ENCODE measurements around the gene MAPK1.
"Not testable (repeated sequence)": the region's sequence is repeated elsewhere in the genome, so short reads cannot be mapped to it uniquely, and the experiment has no call there.

Gene MAPK1

GRCh38 chr22:21876486-21877176 is 9.2 kb upstream of the MAPK1 start:
- Histone ChIP-seq H3K27me3 (ENCODE audit: control insufficient read depth, insufficient read depth, low read length) (no peaks in the 10 kb centered on the region), H3K36me3 (ENCODE audit: control insufficient read depth, low read depth, low read length) (no peaks in the 10 kb centered on the region), H3K9ac (ENCODE audit: low read length) (no peak overlapping the region), H3K27ac (ENCODE audit: low read length) (no peak overlapping the region), H3K9me3 (ENCODE audit: control insufficient read depth, low read depth, low read length) (no peaks in the 10 kb centered on the region), H3K4me1 (ENCODE audit: control insufficient read depth, low read depth, low read length) (no peaks in the 10 kb centered on the region), H3K4me3 (ENCODE audit: low read length) (no peak overlapping the region)

- not testable (repeated sequence) for H3K36me3 ChIP-seq (ENCODE audit: control insufficient read depth, low read depth, low read length); H3K9me3 ChIP-seq (ENCODE audit: control insufficient read depth, low read depth, low read length); H3K27ac ChIP-seq (ENCODE audit: low read length); H3K9ac ChIP-seq (ENCODE audit: low read length); H3K4me1 ChIP-seq (ENCODE audit: control insufficient read depth, low read depth, low read length); H3K27me3 ChIP-seq (ENCODE audit: control insufficient read depth, insufficient read depth, low read length); H3K4me3 ChIP-seq (ENCODE audit: low read length)
Observed at GRCh38 chr22:21874953-21875352, 7.5 kb upstream of the MAPK1 start.

GRCh38 chr22:21873619-21874018 is 6.2 kb upstream of the MAPK1 start:
- Histone ChIP-seq H3K36me3 (ENCODE audit: control insufficient read depth, low read depth, low read length) (no peaks in the 10 kb centered on the region), H3K9me3 (ENCODE audit: control insufficient read depth, low read depth, low read length) (no peaks in the 10 kb centered on the region), H3K27me3 (ENCODE audit: control insufficient read depth, insufficient read depth, low read length) (no peaks in the 10 kb centered on the region), H3K27ac (ENCODE audit: low read length) (no peak overlapping the region), H3K4me1 (ENCODE audit: control insufficient read depth, low read depth, low read length) (no peaks in the 10 kb centered on the region), H3K9ac (ENCODE audit: low read length) (no peak overlapping the region), H3K4me3 (ENCODE audit: low read length) (no peak overlapping the region)

GRCh38 chr22:21872741-21873140 is 5.3 kb upstream of the MAPK1 start:
- H3K9ac ChIP-seq (ENCODE audit: low read length); H3K4me3 ChIP-seq (ENCODE audit: low read length); H3K4me1 ChIP-seq (ENCODE audit: control insufficient read depth, low read depth, low read length); H3K27me3 ChIP-seq (ENCODE audit: control insufficient read depth, insufficient read depth, low read length); H3K27ac ChIP-seq (ENCODE audit: low read length); H3K9me3 ChIP-seq (ENCODE audit: control insufficient read depth, low read depth, low read length); H3K36me3 ChIP-seq (ENCODE audit: control insufficient read depth, low read depth, low read length): not testable (repeated sequence)

GRCh38 chr22:21868651-21869050 is 1.2 kb upstream of the MAPK1 start:
- H3K27ac ChIP-seq (ENCODE audit: low read length): no peak overlapping the region
- no peak overlapping the region for H3K4me3 ChIP-seq (ENCODE audit: low read length)
- no peaks in the 10 kb centered on the region for H3K27me3 ChIP-seq (ENCODE audit: control insufficient read depth, insufficient read depth, low read length)
- no peak overlapping the region for H3K9ac ChIP-seq (ENCODE audit: low read length)
- H3K9me3 ChIP-seq (ENCODE audit: control insufficient read depth, low read depth, low read length): no peaks in the 10 kb centered on the region
- peaks cover 9% of the 10 kb centered on the region for H3K4me1 ChIP-seq (ENCODE audit: control insufficient read depth, low read depth, low read length)
- H3K36me3 ChIP-seq (ENCODE audit: control insufficient read depth, low read depth, low read length): no peaks in the 10 kb centered on the region

GRCh38 chr22:21866833-21867527 is 465 bp downstream of the MAPK1 start:
- Histone ChIP-seq H3K27ac (ENCODE audit: low read length) (no peak overlapping the region), H3K4me1 (ENCODE audit: control insufficient read depth, low read depth, low read length) (peaks cover 12% of the 10 kb centered on the region), H3K4me3 (ENCODE audit: low read length) (peak overlapping the region; percentile 86), H3K27me3 (ENCODE audit: control insufficient read depth, insufficient read depth, low read length) (no peaks in the 10 kb centered on the region), H3K9ac (ENCODE audit: low read length) (peak overlapping the region; percentile 82), H3K9me3 (ENCODE audit: control insufficient read depth, low read depth, low read length) (no peaks in the 10 kb centered on the region), H3K36me3 (ENCODE audit: control insufficient read depth, low read depth, low read length) (no peaks in the 10 kb centered on the region)

GRCh38 chr22:21865041-21865440 is 2.4 kb downstream of the MAPK1 start:
- no peaks in the 10 kb centered on the region for H3K36me3 ChIP-seq (ENCODE audit: control insufficient read depth, low read depth, low read length)
- peak overlapping the region; percentile 86 for H3K4me3 ChIP-seq (ENCODE audit: low read length)
- H3K27me3 ChIP-seq (ENCODE audit: control insufficient read depth, insufficient read depth, low read length): no peaks in the 10 kb centered on the region
- H3K27ac ChIP-seq (ENCODE audit: low read length): no peak overlapping the region
- no peaks in the 10 kb centered on the region for H3K9me3 ChIP-seq (ENCODE audit: control insufficient read depth, low read depth, low read length)
- peaks cover 23% of the 10 kb centered on the region for H3K4me1 ChIP-seq (ENCODE audit: control insufficient read depth, low read depth, low read length)
- H3K9ac ChIP-seq (ENCODE audit: low read length): no peak overlapping the region

- no peaks in the 10 kb centered on the region for H3K36me3 ChIP-seq (ENCODE audit: control insufficient read depth, low read depth, low read length)
- H3K27me3 ChIP-seq (ENCODE audit: control insufficient read depth, insufficient read depth, low read length): no peaks in the 10 kb centered on the region
- H3K9ac ChIP-seq (ENCODE audit: low read length): no peak overlapping the region
- H3K9me3 ChIP-seq (ENCODE audit: control insufficient read depth, low read depth, low read length): no peaks in the 10 kb centered on the region
- peaks cover 26% of the 10 kb centered on the region for H3K4me1 ChIP-seq (ENCODE audit: control insufficient read depth, low read depth, low read length)
- H3K27ac ChIP-seq (ENCODE audit: low read length): no peak overlapping the region
- H3K4me3 ChIP-seq (ENCODE audit: low read length): no peak overlapping the region
Observed at GRCh38 chr22:21862386-21863245, 4.8 kb downstream of the MAPK1 start.

- H3K4me3 ChIP-seq (ENCODE audit: low read length): no peak overlapping the region
- H3K36me3 ChIP-seq (ENCODE audit: control insufficient read depth, low read depth, low read length): no peaks in the 10 kb centered on the region
- H3K27me3 ChIP-seq (ENCODE audit: control insufficient read depth, insufficient read depth, low read length): no peaks in the 10 kb centered on the region
- H3K9me3 ChIP-seq (ENCODE audit: control insufficient read depth, low read depth, low read length): no peaks in the 10 kb centered on the region
- H3K9ac ChIP-seq (ENCODE audit: low read length): no peak overlapping the region
- H3K4me1 ChIP-seq (ENCODE audit: control insufficient read depth, low read depth, low read length): peaks cover 26% of the 10 kb centered on the region
- H3K27ac ChIP-seq (ENCODE audit: low read length): no peak overlapping the region
Observed at GRCh38 chr22:21861851-21862250, 5.6 kb downstream of the MAPK1 start.

GRCh38 chr22:21861264-21861848 is 6.1 kb downstream of the MAPK1 start:
- Histone ChIP-seq H3K9me3 (ENCODE audit: control insufficient read depth, low read depth, low read length) (no peaks in the 10 kb centered on the region), H3K4me1 (ENCODE audit: control insufficient read depth, low read depth, low read length) (peaks cover 26% of the 10 kb centered on the region), H3K27me3 (ENCODE audit: control insufficient read depth, insufficient read depth, low read length) (no peaks in the 10 kb centered on the region), H3K9ac (ENCODE audit: low read length) (no peak overlapping the region), H3K4me3 (ENCODE audit: low read length) (no peak overlapping the region), H3K27ac (ENCODE audit: low read length) (no peak overlapping the region), H3K36me3 (ENCODE audit: control insufficient read depth, low read depth, low read length) (no peaks in the 10 kb centered on the region)

- Histone ChIP-seq H3K27me3 (ENCODE audit: control insufficient read depth, insufficient read depth, low read length) (no peaks in the 10 kb centered on the region), H3K4me1 (ENCODE audit: control insufficient read depth, low read depth, low read length) (peaks cover 26% of the 10 kb centered on the region), H3K9ac (ENCODE audit: low read length) (no peak overlapping the region), H3K36me3 (ENCODE audit: control insufficient read depth, low read depth, low read length) (no peaks in the 10 kb centered on the region), H3K27ac (ENCODE audit: low read length) (no peak overlapping the region), H3K4me3 (ENCODE audit: low read length) (no peak overlapping the region), H3K9me3 (ENCODE audit: control insufficient read depth, low read depth, low read length) (no peaks in the 10 kb centered on the region)
Observed at GRCh38 chr22:21860491-21861039, 6.9 kb downstream of the MAPK1 start.
